Endodermal cell (in vitro differentiated cells): ENCODE measurements around the gene AP1G2. TPM values are rescaled to one million over a fixed set of nuclear protein-coding genes. Genes with fewer than 3 reads are reported as not detected.
A peak's percentile ranks its signal among the peaks of the same experiment; 100 is the strongest.

Experiments used
- DNase-seq: peaks from one replicate; pipeline ENCODE4 v3.0.0-alpha.2; 2017
- H3K27ac ChIP-seq: 2 replicates; pipeline ENCODE4 v1.5.1; 2013; ENCODE audit warnings: mild to moderate bottlenecking, low read depth, low read length, moderate library complexity
- H3K27me3 ChIP-seq: 2 replicates; pipeline ENCODE4 v1.6.1; 2013; ENCODE audit warnings: mild to moderate bottlenecking, low read length, moderate library complexity; ENCODE audit not compliant: insufficient read depth, control insufficient read depth, poor library complexity, severe bottlenecking
- H3K36me3 ChIP-seq: 2 replicates; pipeline ENCODE4 v1.7.0; 2013; ENCODE audit warnings: mild to moderate bottlenecking, low read length, moderate library complexity; ENCODE audit not compliant: control insufficient read depth, insufficient read depth
- H3K4me1 ChIP-seq: one replicate; pipeline ENCODE4 v1.7.0; 2013; ENCODE audit warnings: low read length; ENCODE audit not compliant: control insufficient read depth, insufficient read depth
- H3K4me3 ChIP-seq: 2 replicates; pipeline ENCODE4 v1.5.1; 2013; ENCODE audit warnings: mild to moderate bottlenecking, low read length, moderate library complexity
- H3K9ac ChIP-seq: 2 replicates; pipeline ENCODE4 v1.6.1; 2013; ENCODE audit warnings: mild to moderate bottlenecking, low read length, moderate library complexity; ENCODE audit not compliant: poor library complexity, severe bottlenecking; ENCODE audit errors: extremely low read depth
- H3K9me3 ChIP-seq: 2 replicates; pipeline ENCODE4 v1.6.1; 2013; ENCODE audit warnings: mild to moderate bottlenecking, low read length, moderate library complexity; ENCODE audit not compliant: control insufficient read depth
- H3K27ac Mint-ChIP-seq: 2 replicates; pipeline ENCODE4 v1.8.0; 2020; ENCODE audit warnings: mixed read lengths
- H3K27me3 Mint-ChIP-seq: 2 replicates; pipeline ENCODE4 v1.8.0; 2021; ENCODE audit warnings: mild to moderate bottlenecking, mixed read lengths; ENCODE audit not compliant: insufficient read depth
- H3K36me3 Mint-ChIP-seq: 2 replicates; pipeline ENCODE4 v1.8.0; 2020; ENCODE audit warnings: low read depth, mixed read lengths
- H3K4me1 Mint-ChIP-seq: 2 replicates; pipeline ENCODE4 v1.8.0; 2020; ENCODE audit warnings: mixed read lengths
- H3K4me3 Mint-ChIP-seq: 2 replicates; pipeline ENCODE4 v1.8.0; 2020; ENCODE audit warnings: mild to moderate bottlenecking, moderate library complexity, mixed read lengths
- H3K9me3 Mint-ChIP-seq: 2 replicates; pipeline ENCODE4 v1.8.0; 2020; ENCODE audit warnings: mild to moderate bottlenecking, mixed read lengths
- WGBS, 2 experiments: methylation state at CpG; one replicate each; pipeline versions ENCODE4 v1.1.5 to v1.1.7; 2013; ENCODE audit warnings: missing lambda C conversion rate in 2 of 2, mixed read lengths in 1 of 2; ENCODE audit not compliant: insufficient coverage in 1 of 2, insufficient read length in 1 of 2; 5-methylcytosine and 5-hydroxymethylcytosine counted together
- total RNA-seq, 2 donors: library from RNA; stranded (reverse); fragmentation: NEBNext Ultra II Directional in 1 of 2; extraction: Animal tissue kit (Norgen Biotek cat#: 25700) in 1 of 2; gene quantifications; 2 replicates in 1 of 2; 3 replicates in 1 of 2; pipeline ENCODE4 v1.2.1, GENCODE V29; 2021
- TF ChIP-seq, protein P1 (sequence below): fragments of 200-600 bp; sonication (generic); conservative IDR thresholded peaks from 2 replicates; pipeline ENCODE4 v1.5.0; 2021; ENCODE audit warnings: antibody characterized with exemption, mild to moderate bottlenecking

The AP1G2 gene
- total RNA-seq, 2 donors from 2014 or later = 203 to 209 TPM

DNA sequence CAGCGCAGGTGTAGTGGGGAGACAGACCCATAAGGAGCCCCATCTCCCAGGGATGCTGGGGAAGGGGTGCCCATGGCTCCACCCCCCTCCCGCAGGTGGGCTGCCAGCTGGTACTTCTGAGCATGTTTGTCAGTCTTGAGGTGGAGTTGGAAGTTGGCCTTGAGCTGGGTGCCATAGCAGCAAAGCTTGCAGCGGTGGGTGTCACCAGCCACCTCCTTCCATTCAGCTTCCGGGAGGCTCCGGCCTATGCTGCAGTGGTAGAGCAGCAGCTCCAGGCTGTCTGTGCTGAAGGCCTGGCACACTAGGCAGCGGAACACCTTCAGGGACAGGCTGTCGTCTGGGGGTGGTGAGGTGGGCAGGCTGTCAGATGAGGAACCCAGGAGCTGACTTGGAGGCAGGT lies 34.9 kb downstream of the AP1G2 start:
- Histone ChIP-seq H3K4me3 (no peak overlapping the region), H3K27me3 (no peaks in the 10 kb centered on the region), H3K27ac (no peak overlapping the region), H3K4me1 (peaks cover 4% of the 10 kb centered on the region), H3K36me3 (peaks cover 4% of the 10 kb centered on the region), H3K9ac (no peak overlapping the region), H3K9me3 (no peaks in the 10 kb centered on the region)
- Mint-ChIP-seq H3K4me1 (peaks cover 13% of the 10 kb centered on the region), H3K27me3 (no peaks in the 10 kb centered on the region), H3K36me3 (peaks cover 18% of the 10 kb centered on the region), H3K4me3 (no peak overlapping the region), H3K27ac (no peak overlapping the region), H3K9me3 (no peaks in the 10 kb centered on the region)
- TF ChIP-seq, protein P1, sequence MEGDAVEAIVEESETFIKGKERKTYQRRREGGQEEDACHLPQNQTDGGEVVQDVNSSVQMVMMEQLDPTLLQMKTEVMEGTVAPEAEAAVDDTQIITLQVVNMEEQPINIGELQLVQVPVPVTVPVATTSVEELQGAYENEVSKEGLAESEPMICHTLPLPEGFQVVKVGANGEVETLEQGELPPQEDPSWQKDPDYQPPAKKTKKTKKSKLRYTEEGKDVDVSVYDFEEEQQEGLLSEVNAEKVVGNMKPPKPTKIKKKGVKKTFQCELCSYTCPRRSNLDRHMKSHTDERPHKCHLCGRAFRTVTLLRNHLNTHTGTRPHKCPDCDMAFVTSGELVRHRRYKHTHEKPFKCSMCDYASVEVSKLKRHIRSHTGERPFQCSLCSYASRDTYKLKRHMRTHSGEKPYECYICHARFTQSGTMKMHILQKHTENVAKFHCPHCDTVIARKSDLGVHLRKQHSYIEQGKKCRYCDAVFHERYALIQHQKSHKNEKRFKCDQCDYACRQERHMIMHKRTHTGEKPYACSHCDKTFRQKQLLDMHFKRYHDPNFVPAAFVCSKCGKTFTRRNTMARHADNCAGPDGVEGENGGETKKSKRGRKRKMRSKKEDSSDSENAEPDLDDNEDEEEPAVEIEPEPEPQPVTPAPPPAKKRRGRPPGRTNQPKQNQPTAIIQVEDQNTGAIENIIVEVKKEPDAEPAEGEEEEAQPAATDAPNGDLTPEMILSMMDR = no peak
- DNase-seq = no peak
- 93 to 95% methylated on average over 5 to 7 of the region's 7 CpGs for WGBS, 2 experiments

DNA sequence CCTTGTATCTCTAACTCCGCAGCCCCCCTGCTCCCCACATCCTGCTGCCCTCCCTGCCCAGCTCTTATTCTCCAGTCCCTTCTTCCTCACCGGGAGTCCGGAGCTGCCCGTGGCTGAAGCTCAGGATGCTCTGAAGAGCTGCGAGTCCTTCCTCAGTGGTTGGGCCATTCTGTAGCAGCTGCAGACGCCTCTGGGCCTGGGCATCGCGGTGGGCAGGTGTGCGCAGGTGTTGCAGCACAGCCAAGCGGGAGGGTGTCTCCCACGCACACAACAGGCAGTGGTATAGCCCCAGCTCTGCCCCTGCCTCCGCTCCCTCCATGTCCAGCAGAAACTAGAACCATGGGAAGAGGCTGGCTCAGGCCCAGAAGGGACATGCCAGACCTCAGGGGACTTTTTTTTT lies 36.2 kb downstream of the AP1G2 start:
- DNase-seq = no peak
- Histone ChIP-seq H3K9me3 (no peaks in the 10 kb centered on the region), H3K4me3 (no peak overlapping the region), H3K36me3 (peaks cover 13% of the 10 kb centered on the region), H3K9ac (no peak overlapping the region), H3K27ac (no peak overlapping the region), H3K4me1 (no peaks in the 10 kb centered on the region), H3K27me3 (no peaks in the 10 kb centered on the region)
- no peaks in the 10 kb centered on the region for H3K9me3 Mint-ChIP-seq
- H3K27me3 Mint-ChIP-seq = no peaks in the 10 kb centered on the region
- H3K4me1 Mint-ChIP-seq = peaks cover 5% of the 10 kb centered on the region
- TF ChIP-seq, protein P1 = no peak
- H3K27ac Mint-ChIP-seq = no peak overlapping the region
- no peak overlapping the region for H3K4me3 Mint-ChIP-seq
- 95 to 99% methylated on average over 11 to 12 of the region's 12 CpGs for WGBS, 2 experiments
- peaks cover 28% of the 10 kb centered on the region for H3K36me3 Mint-ChIP-seq

DNA sequence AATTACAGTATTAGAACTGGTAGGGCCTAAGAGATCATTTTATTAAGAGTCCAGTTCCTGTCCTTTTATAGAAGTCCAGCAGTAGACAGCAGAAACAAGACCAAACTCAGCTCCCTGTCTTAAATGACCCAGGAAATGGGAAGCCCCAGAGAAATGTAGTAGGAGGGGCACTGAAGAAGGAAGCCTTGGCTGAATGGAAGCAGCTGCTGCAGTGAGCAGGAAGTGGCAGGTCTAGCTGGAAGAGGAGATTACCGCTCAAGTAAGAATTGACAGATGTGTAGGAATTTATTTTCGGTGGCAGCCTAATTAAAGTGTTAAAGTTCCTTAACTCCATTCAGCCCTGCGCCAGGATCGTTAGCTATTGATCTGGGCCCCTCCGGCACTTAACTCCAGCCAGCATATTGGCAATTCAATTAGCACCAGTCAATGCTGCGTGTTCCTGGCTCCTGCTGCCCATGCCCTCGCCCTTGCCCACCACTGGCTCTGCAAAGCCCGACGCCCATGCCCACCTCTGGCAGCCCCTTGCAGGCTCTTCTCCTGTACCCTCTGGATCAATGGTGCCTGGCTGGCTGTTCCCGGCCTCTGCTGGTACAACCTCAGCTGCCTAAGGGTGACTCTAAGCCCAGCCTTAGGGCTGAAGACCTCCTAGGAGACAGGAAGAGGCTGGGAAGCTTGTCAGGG lies 37.1 kb downstream of the AP1G2 start:
- DNase-seq = no peak
- 93 to 95% methylated on average over 8 to 10 of the region's 10 CpGs for WGBS, 2 experiments
- Histone ChIP-seq H3K9me3 (no peaks in the 10 kb centered on the region), H3K36me3 (peaks cover 13% of the 10 kb centered on the region), H3K27me3 (no peaks in the 10 kb centered on the region), H3K4me1 (no peaks in the 10 kb centered on the region), H3K9ac (no peak overlapping the region), H3K4me3 (no peak overlapping the region), H3K27ac (no peak overlapping the region)
- peaks cover 36% of the 10 kb centered on the region for H3K36me3 Mint-ChIP-seq
- peaks cover 5% of the 10 kb centered on the region for H3K4me1 Mint-ChIP-seq
- H3K27ac Mint-ChIP-seq = peak overlapping the region; percentile 4
- H3K27me3 Mint-ChIP-seq = no peaks in the 10 kb centered on the region
- TF ChIP-seq, protein P1 = no peak
- H3K4me3 Mint-ChIP-seq = no peak overlapping the region
- H3K9me3 Mint-ChIP-seq = no peaks in the 10 kb centered on the region
